ENCODE measurements around the gene PAPSS1. TPM values are rescaled to one million over a fixed set of nuclear protein-coding genes. Genes with fewer than 3 reads are reported as not detected.

The PAPSS1 gene
- total RNA-seq, 1 donor from 2014 or later: 60.3 TPM

- no peak for DNase-seq (ENCODE audit: low read depth)
- Histone ChIP-seq H3K36me3 (ENCODE audit: control insufficient read depth, insufficient read depth, low read length) (no peaks in the 10 kb centered on the region), H3K4me3 (ENCODE audit: low read depth, low read length) (no peak overlapping the region), H3K27me3 (ENCODE audit: control insufficient read depth, insufficient read depth, low read length) (no peaks in the 10 kb centered on the region)
- TF ChIP-seq CTCF (IDR thresholded peaks at IDR 0.05; ENCODE audit: insufficient read depth, low read length, poor library complexity, severe bottlenecking): no peak
These were observed 8.2 kb downstream of the PAPSS1 start for GRCh38 chr4:107711831-107712230.

- Histone ChIP-seq H3K36me3 (ENCODE audit: control insufficient read depth, insufficient read depth, low read length) (no peaks in the 10 kb centered on the region), H3K27me3 (ENCODE audit: control insufficient read depth, insufficient read depth, low read length) (no peaks in the 10 kb centered on the region), H3K4me3 (ENCODE audit: low read depth, low read length) (no peak overlapping the region)
- no peak for DNase-seq (ENCODE audit: low read depth)
- TF ChIP-seq CTCF (IDR thresholded peaks at IDR 0.05; ENCODE audit: insufficient read depth, low read length, poor library complexity, severe bottlenecking): no peak
These were observed 9.3 kb downstream of the PAPSS1 start for GRCh38 chr4:107710493-107711459.

GRCh38 chr4:107709916-107710315 lies 10.1 kb downstream of the PAPSS1 start:
- Histone ChIP-seq H3K27me3 (ENCODE audit: control insufficient read depth, insufficient read depth, low read length) (no peaks in the 10 kb centered on the region), H3K36me3 (ENCODE audit: control insufficient read depth, insufficient read depth, low read length) (no peaks in the 10 kb centered on the region), H3K4me3 (ENCODE audit: low read depth, low read length) (no peak overlapping the region)
- no peak for TF ChIP-seq CTCF (IDR thresholded peaks at IDR 0.05; ENCODE audit: insufficient read depth, low read length, poor library complexity, severe bottlenecking)
- DNase-seq (ENCODE audit: low read depth): no peak

GRCh38 chr4:107708225-107708624 lies 11.8 kb downstream of the PAPSS1 start:
- TF ChIP-seq CTCF (IDR thresholded peaks at IDR 0.05; ENCODE audit: insufficient read depth, low read length, poor library complexity, severe bottlenecking): no peak
- Histone ChIP-seq H3K27me3 (ENCODE audit: control insufficient read depth, insufficient read depth, low read length) (no peaks in the 10 kb centered on the region), H3K36me3 (ENCODE audit: control insufficient read depth, insufficient read depth, low read length) (no peaks in the 10 kb centered on the region), H3K4me3 (ENCODE audit: low read depth, low read length) (no peak overlapping the region)
- no peak for DNase-seq (ENCODE audit: low read depth)

GRCh38 chr4:107705742-107706556 lies 14.1 kb downstream of the PAPSS1 start:
- H3K36me3 ChIP-seq (ENCODE audit: control insufficient read depth, insufficient read depth, low read length): no peaks in the 10 kb centered on the region
- no peaks in the 10 kb centered on the region for H3K27me3 ChIP-seq (ENCODE audit: control insufficient read depth, insufficient read depth, low read length)
- DNase-seq (ENCODE audit: low read depth): no peak
- TF ChIP-seq CTCF (IDR thresholded peaks at IDR 0.05; ENCODE audit: insufficient read depth, low read length, poor library complexity, severe bottlenecking): no peak
- H3K4me3 ChIP-seq (ENCODE audit: low read depth, low read length): no peak overlapping the region
